Measurements from ENCODE around the gene CALD1.

CALD1 gene

GRCh38 chr7:135012229-135012628 lies 232.8 kb downstream of the CALD1 start:
- no peak for DNase-seq

Measured in C1 segment of cervical spinal cord (tissue), 14 donors.